Activated T-helper 9 cell treated with anti-CD3 and anti-CD28 coated beads, Interleukin-2, amount 50 U/mL, for 16 hours (primary cell): ENCODE results near the gene ZNF804B.
"Not testable (repeated sequence)": the region's sequence is repeated elsewhere in the genome, so short reads cannot be mapped to it uniquely, and the experiment has no call there.

Source experiments
- DNase-seq: peaks from one replicate; pipeline ENCODE4 v3.0.0-alpha.2; 2020; ENCODE audit warnings: low read depth

ZNF804B gene

DNA sequence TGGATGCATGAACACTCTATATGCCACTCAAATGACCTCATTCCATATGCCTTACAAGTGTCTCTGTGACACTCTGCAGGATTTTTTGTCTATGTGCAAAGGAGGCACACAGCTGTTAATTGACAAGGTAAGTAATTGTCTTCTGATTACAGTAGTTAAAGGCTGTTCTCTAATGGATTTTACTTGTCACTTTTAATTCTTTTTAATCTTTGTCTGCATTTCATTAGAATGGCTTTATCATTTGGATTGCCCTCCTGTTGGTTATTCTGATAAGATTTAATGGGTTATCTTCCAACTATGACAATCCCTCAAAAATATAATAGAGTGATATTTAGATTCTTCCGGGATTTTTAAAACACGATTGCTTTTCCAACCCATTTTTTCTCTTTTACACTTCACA, 326.1 kb downstream of the ZNF804B start:
- no peak for DNase-seq

- no peak for DNase-seq
Observed at GRCh38 chr7:89091550-89091949, 332.1 kb downstream of the ZNF804B start.

GRCh38 chr7:89094269-89094668, 334.8 kb downstream of the ZNF804B start:
- DNase-seq = no peak

- no peak for DNase-seq
Observed at GRCh38 chr7:89103564-89103963, 344.1 kb downstream of the ZNF804B start.

- no peak for DNase-seq
Observed at GRCh38 chr7:89104748-89105685, 345.5 kb downstream of the ZNF804B start.

DNA sequence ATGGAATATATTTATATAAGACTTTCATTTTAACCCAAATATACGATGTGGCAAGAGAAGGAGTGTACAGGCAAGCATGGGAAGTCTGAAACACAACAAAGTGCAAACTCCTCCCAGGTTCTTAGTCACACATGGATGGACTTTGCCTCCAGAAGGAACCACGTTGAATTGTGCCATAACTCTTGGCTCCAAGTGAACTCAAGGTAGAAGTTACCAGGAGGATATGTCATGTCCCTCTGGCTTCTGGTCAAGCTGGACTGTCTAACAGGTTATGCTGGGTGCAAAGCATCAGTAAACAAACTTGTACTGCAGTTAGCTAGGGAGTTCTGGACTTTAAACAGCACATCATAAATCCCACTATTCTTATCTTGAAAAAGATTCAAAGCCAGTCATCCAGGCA, 364.4 kb downstream of the ZNF804B start:
- DNase-seq = no peak

DNA sequence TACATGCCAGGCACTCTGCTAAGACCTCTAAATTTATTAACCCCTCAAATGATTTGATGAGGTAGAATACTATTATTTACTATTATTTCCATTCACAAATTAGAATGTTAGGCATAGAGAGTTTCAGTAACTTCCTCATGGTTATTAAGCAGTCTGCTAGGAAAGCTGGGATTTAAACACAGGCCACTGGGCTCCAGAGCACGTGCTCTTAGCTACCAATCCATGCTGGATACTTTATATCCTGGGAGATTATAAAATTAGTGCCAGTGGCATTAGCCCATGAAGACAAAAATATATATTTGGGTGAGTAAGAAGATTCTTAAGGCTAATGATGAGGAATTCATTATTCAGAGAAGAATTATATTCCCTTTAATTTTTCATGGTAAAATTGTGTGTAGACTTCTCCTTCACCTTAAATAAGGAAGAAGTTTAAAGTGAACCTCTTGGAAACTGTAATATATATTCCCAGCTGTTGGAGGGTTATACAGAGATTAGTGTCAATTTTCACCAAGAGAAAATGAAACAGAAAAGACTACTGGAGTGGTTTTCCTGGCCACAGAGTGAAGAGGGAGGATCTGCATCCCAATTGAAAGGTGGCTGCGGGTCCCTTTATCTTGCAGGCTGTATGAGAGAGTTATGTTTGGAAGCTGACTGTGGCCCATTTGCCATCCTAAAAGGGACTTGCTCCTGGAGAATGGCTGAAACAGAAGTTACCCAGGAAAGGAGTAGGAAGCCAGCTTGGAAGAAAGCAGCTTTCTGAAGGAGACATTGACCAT, 370.3 kb downstream of the ZNF804B start:
- no peak for DNase-seq

- DNase-seq = no peak
Observed at GRCh38 chr7:89133357-89133756, 373.9 kb downstream of the ZNF804B start.

- DNase-seq = no peak
Observed at GRCh38 chr7:89133819-89134218, 374.3 kb downstream of the ZNF804B start.

DNA sequence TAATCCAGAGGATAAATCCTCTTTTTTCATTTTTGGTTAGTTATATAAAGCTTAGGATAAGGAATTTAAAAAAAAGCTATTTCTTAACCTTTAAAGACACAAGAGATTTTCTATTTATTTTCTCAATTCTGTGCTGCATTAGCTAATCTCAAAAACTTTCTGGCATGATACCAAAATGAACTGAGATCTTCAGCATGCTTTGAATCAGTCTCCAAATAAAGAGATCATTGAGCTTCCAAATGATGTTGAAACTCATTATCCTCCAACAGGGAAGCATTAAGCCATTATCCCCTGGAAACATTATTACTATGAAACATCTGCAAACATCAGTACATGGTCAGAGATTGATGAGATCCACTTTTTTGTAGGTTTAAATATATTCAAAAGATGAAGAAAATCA, 386.3 kb downstream of the ZNF804B start:
- DNase-seq = no peak

DNA sequence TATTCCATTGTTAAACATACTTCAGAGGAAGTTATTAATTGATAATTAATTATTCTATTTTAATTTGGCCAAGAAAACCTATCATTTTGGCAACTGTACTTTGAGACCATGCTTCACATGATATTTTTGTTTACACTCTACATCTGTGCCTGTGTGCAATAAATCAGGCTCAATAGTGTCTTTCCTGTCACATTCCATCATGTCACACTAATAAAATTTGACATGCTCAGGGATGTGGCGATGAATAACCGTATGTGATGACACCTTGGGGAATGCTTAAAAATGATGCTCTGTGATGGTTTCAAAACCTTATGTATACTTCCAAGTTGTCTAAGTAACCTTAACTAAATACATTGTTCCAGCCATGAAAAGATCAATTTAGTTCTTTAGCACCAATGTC, 400.6 kb downstream of the ZNF804B start:
- no peak for DNase-seq

GRCh38 chr7:89165421-89165820, 405.9 kb downstream of the ZNF804B start:
- DNase-seq = no peak

DNA sequence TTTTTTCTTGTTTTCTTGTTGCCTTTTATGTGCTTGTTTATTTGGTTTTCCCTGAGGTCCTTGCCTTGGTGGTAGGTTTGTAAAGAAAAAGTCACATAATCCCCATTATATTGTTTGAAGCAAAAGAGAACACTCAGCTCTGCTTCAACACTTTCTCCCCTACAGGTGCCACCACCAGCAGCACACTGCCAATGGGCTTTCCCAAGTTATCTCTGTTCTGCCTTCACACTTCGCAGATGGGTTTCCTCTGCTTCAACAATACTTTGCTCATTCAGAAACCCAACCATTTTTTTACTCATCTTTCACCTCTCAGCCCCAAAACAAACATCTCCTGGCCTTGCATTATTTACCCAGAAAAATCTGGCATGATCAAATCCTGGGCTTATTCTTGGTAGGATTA, 411.1 kb downstream of the ZNF804B start:
- no peak for DNase-seq

DNA sequence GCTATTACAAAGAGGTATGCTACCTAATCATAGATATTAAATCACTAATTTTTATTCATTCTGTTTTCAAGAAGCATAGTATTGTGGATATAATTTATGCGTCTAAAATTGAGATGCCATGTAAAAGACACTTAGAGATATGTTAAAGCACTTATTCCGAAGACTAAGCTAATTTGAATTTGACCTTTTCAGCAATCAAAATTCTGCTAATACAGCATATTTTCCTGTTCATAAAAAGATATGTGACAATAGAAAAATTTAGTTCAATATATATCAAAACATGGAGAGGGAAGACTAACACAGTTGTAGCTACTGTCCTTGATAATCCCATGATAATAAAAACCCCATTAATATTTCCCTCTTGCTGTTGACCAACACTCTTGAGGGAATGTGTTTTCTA, 422.6 kb downstream of the ZNF804B start:
- no peak for DNase-seq

- DNase-seq = no peak
Observed at GRCh38 chr7:89183712-89184111, 424.2 kb downstream of the ZNF804B start.

DNA sequence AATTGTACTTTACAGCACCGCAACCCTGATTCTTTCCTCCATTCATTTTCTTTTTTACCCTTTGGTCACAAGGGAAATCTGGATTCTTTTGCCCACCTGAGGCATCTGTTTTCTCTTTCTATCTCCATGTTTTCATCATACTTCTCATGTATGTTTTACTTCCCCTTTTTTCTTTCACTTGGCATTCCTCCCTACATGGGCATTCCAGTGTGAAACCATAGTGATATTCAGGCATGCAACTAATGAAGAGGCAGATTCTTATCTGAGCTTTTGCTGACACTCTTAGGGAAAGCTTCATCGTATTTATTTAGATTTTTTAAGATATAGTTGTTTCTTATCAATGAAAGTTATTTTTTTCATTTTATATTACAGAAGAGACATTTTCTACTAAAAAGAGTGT, 441.3 kb downstream of the ZNF804B start:
- no peak for DNase-seq

- no peak for DNase-seq
Observed at GRCh38 chr7:89223900-89224395, 464.4 kb downstream of the ZNF804B start.

DNA sequence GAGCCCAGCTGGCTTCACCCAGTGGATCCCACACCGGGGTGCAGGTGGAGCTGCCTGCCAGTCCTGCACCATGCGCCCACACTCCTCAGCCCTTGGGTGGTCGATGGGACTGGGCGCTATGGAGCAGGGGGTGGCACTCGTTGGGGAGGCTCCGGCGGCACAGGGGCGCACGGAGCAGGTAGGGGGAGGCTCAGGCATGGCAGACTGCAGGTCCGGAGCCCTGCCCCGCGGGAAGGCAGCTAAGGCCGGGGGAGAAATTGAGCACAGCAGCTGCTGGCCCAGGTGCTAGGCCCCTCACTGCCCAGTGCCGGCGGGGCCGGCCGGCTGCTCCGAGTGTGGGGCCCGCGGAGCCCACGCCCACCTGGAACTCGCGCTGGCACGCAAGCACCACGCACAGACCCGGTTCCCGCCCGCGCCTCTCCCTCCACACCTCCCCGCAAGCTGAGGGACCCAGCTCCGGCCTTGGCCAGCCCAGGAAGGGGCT, 469.2 kb downstream of the ZNF804B start:
- not testable (repeated sequence) for DNase-seq

- DNase-seq = no peak
Observed at GRCh38 chr7:89238156-89238555, 478.7 kb downstream of the ZNF804B start.

GRCh38 chr7:89246196-89246595, 486.7 kb downstream of the ZNF804B start:
- DNase-seq = no peak

- DNase-seq = no peak
Observed at GRCh38 chr7:89247207-89247606, 487.7 kb downstream of the ZNF804B start.

- DNase-seq = no peak
Observed at GRCh38 chr7:89259085-89259484, 499.6 kb downstream of the ZNF804B start.

DNA sequence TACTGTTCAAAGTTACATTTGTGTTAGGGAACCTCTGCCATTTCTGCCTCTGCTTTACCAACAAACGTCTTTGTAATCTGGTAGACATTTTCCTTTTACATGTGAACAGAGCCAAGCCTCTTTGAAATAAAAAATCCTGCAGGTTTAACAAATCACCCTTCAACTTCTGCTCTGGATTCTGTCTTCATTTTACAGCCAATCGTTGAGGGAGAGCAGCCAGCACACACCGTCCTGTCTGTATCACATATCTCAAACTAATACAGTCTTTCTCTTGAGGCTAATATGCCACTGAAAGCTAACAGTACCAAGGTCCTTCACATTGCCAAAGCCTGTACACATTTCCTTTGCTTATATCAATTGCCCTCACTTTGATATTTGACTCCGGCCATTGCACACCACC, 504.6 kb downstream of the ZNF804B start:
- DNase-seq = no peak
